ENCODE results near the gene TUBA4B. TPM values are rescaled to one million over a fixed set of nuclear protein-coding genes. Genes with fewer than 3 reads are reported as not detected.
A peak's percentile ranks its signal among the peaks of the same experiment; 100 is the strongest.

Gene TUBA4B
- total RNA-seq, 3 donors from 2014 or later (not counting 1 experiment from before 2014, with no cell fraction given) = not detected

GRCh38 chr2:219297766-219298456, 44.9 kb downstream of the TUBA4B start:
- no peak overlapping the region for H3K4me3 Mint-ChIP-seq
- no peaks in the 10 kb centered on the region for H3K36me3 ChIP-seq (ENCODE audit: control insufficient read depth, insufficient read depth, low read length)
- TF ChIP-seq CTCF (IDR thresholded peaks at IDR 0.05) = no peak
- no peaks in the 10 kb centered on the region for H3K9me3 ChIP-seq (ENCODE audit: control insufficient read depth, insufficient read depth, low read length)
- intact Hi-C loops (cut with micrococcal nuclease) = loop anchor here (1.0 kb wide), 2 partner anchors 138 to 240 kb away; partner anchors contain the start of gene NHEJ1
- no peaks in the 10 kb centered on the region for H3K9me3 Mint-ChIP-seq
- 87% methylated on average over 14 of the region's 14 CpGs for WGBS (ENCODE audit: insufficient coverage)
- H3K27ac ChIP-seq (ENCODE audit: low read length) = no peak overlapping the region
- H3K27me3 Mint-ChIP-seq (ENCODE audit: low read depth in 2 of 2) = peaks cover 12 to 16% of the 10 kb centered on the region in 2 donors
- ATAC-seq = no peak
- H3K27ac Mint-ChIP-seq = peak overlapping the region in 1 of 2 donors; percentile 13
- H3K36me3 Mint-ChIP-seq = no peaks in the 10 kb centered on the region
- peak in 1 of 2 donors; percentile 14 for DNase-seq
- H3K4me1 Mint-ChIP-seq = peaks cover 6 to 17% of the 10 kb centered on the region in 2 donors
- no peak overlapping the region for H3K4me3 ChIP-seq (ENCODE audit: low read length)
- H3K27me3 ChIP-seq (ENCODE audit: control insufficient read depth, insufficient read depth, low read length) = peaks cover 10% of the 10 kb centered on the region
- H3K4me1 ChIP-seq (ENCODE audit: control insufficient read depth, insufficient read depth, low read length) = peaks cover 14% of the 10 kb centered on the region

GRCh38 chr2:219298759-219299371, 45.8 kb downstream of the TUBA4B start:
- H3K4me1 ChIP-seq (ENCODE audit: control insufficient read depth, insufficient read depth, low read length) = peaks cover 14% of the 10 kb centered on the region
- H3K4me3 ChIP-seq (ENCODE audit: low read length) = no peak overlapping the region
- Mint-ChIP-seq H3K27ac (no peak overlapping the region), H3K4me1 (peaks cover 6 to 12% of the 10 kb centered on the region in 2 donors), H3K27me3 (ENCODE audit: low read depth in 2 of 2) (peaks cover 16 to 19% of the 10 kb centered on the region in 2 donors), H3K36me3 (no peaks in the 10 kb centered on the region), H3K9me3 (no peaks in the 10 kb centered on the region), H3K4me3 (no peak overlapping the region)
- H3K27me3 ChIP-seq (ENCODE audit: control insufficient read depth, insufficient read depth, low read length) = peaks cover 12% of the 10 kb centered on the region
- intact Hi-C loops (cut with micrococcal nuclease) = loop anchor here (1.0 kb wide), 2 partner anchors 139 to 241 kb away; partner anchors contain the start of gene NHEJ1
- DNase-seq (peak; percentile 89 to 92), ATAC-seq (peak; percentile 68 to 79 (median 73))
- no peaks in the 10 kb centered on the region for H3K36me3 ChIP-seq (ENCODE audit: control insufficient read depth, insufficient read depth, low read length)
- WGBS (ENCODE audit: insufficient coverage) = 27% methylated on average over 15 of the region's 15 CpGs
- H3K27ac ChIP-seq (ENCODE audit: low read length) = no peak overlapping the region
- TF ChIP-seq CTCF (IDR thresholded peaks at IDR 0.05) = peak; percentile 96
- H3K9me3 ChIP-seq (ENCODE audit: control insufficient read depth, insufficient read depth, low read length) = no peaks in the 10 kb centered on the region

GRCh38 chr2:219299372-219299760, 46.3 kb downstream of the TUBA4B start:
- H3K27me3 ChIP-seq (ENCODE audit: control insufficient read depth, insufficient read depth, low read length) = peaks cover 12% of the 10 kb centered on the region
- DNase-seq = peak in 1 of 2 donors; percentile 15
- intact Hi-C loops (cut with micrococcal nuclease) = no loop called here
- WGBS (ENCODE audit: insufficient coverage) = 82% methylated on average over 6 of the region's 6 CpGs
- Mint-ChIP-seq H3K27ac (no peak overlapping the region), H3K9me3 (no peaks in the 10 kb centered on the region), H3K36me3 (no peaks in the 10 kb centered on the region), H3K27me3 (ENCODE audit: low read depth in 2 of 2) (peaks cover 16 to 19% of the 10 kb centered on the region in 2 donors), H3K4me3 (no peak overlapping the region), H3K4me1 (peaks cover 2 to 7% of the 10 kb centered on the region in 2 donors)
- H3K36me3 ChIP-seq (ENCODE audit: control insufficient read depth, insufficient read depth, low read length) = no peaks in the 10 kb centered on the region
- no peak for ATAC-seq
- no peak overlapping the region for H3K4me3 ChIP-seq (ENCODE audit: low read length)
- peaks cover 12% of the 10 kb centered on the region for H3K4me1 ChIP-seq (ENCODE audit: control insufficient read depth, insufficient read depth, low read length)
- TF ChIP-seq CTCF (IDR thresholded peaks at IDR 0.05) = no peak
- H3K27ac ChIP-seq (ENCODE audit: low read length) = no peak overlapping the region
- no peaks in the 10 kb centered on the region for H3K9me3 ChIP-seq (ENCODE audit: control insufficient read depth, insufficient read depth, low read length)
